Stomach (tissue), 9 donors: ENCODE results near the gene TMX1. TPM values are rescaled to one million over a fixed set of nuclear protein-coding genes. Genes with fewer than 3 reads are reported as not detected.

ENCODE experiments used
- DNase-seq, 2 donors: peaks; one replicate each; pipeline versions ENCODE4 v3.0.0 to v3.0.0-alpha.2; 2013 to 2019
- H3K27ac ChIP-seq, 5 donors: fragments of 200-600 bp in 4 of 5; sonication (generic) in 4 of 5; one replicate each; pipeline ENCODE4 v1.5.1; 2013 to 2019; ENCODE audit warnings: mild to moderate bottlenecking in 1 of 5, moderate library complexity in 1 of 5
- H3K27me3 ChIP-seq, 3 donors: fragments of 200-600 bp; sonication (generic); one replicate each; pipeline ENCODE4 v1.5.1; 2017 to 2019; ENCODE audit warnings: mixed run types in 1 of 3
- H3K36me3 ChIP-seq, 4 donors: fragments of 200-600 bp; sonication (generic); 1 replicate in 3 of 4; 2 replicates in 1 of 4; pipeline ENCODE4 v1.5.1; 2016 to 2019
- H3K4me1 ChIP-seq, 4 donors: fragments of 200-600 bp; sonication (generic); one replicate each; pipeline ENCODE4 v1.5.1; 2016 to 2019
- H3K4me3 ChIP-seq, 4 donors: fragments of 200-600 bp; sonication (generic) in 3 of 4; one replicate each; pipeline ENCODE4 v1.5.1; 2016 to 2019; ENCODE audit warnings: mild to moderate bottlenecking in 1 of 4
- H3K9me3 ChIP-seq, 4 donors: fragments of 200-600 bp; sonication (generic); one replicate each; pipeline ENCODE4 v1.5.1; 2016 to 2019
- CTCF ChIP-seq, 7 experiments: fragments of 450-650 bp in 4 of 7; fragments of 200-600 bp in 3 of 7; sonication (generic) in 3 of 7; IDR thresholded peaks; one replicate each; pipeline ENCODE4 v1.5.1; 2016 to 2019; ENCODE audit warnings: antibody characterized with exemption in 7 of 7, control low read depth in 2 of 7, mild to moderate bottlenecking in 1 of 7
- EP300 ChIP-seq: sonication (generic); formaldehyde crosslinking; IDR thresholded peaks from one replicate; pipeline ENCODE4 v1.6.1; 2017; ENCODE audit warnings: antibody characterized with exemption
- POLR2A ChIP-seq, 4 donors: fragments of 450-650 bp; IDR thresholded peaks; one replicate each; pipeline ENCODE4 v1.6.1; 2016; ENCODE audit warnings: antibody characterized with exemption in 4 of 4, control low read depth in 2 of 4, mild to moderate bottlenecking in 1 of 4, moderate library complexity in 1 of 4
- POLR2AphosphoS5 ChIP-seq, 3 donors: sonication (generic); formaldehyde crosslinking; IDR thresholded peaks; one replicate each; pipeline ENCODE4 v1.6.1; 2016; ENCODE audit warnings: antibody characterized with exemption in 3 of 3
- WGBS, 5 donors: extraction: QIAGEN DNeasy Blood & Tissue Kit in 3 of 5; methylation state at CpG; one replicate each; pipeline versions ENCODE4 v1.1.5 to v1.1.7; 2013 to 2018; 5-methylcytosine and 5-hydroxymethylcytosine counted together
- intact Hi-C: fragments of 100-400 bp; cut with DNase I; formaldehyde crosslinking; loops from one replicate; pipeline ENCODE4 v1.15.1; 2023; ENCODE audit warnings: low total_unique reads
- polyA plus RNA-seq, 3 donors: library from polyadenylated mRNA; stranded (reverse); fragments of 200-250 nt; gene quantifications; one replicate each; pipeline ENCODE4 v1.2.3, GENCODE V29; 2013
- total RNA-seq, 5 donors: library from RNA; depleted of rRNA; stranded (reverse); fragments of >200 nt; gene quantifications; one replicate each; pipeline versions ENCODE4 v1.1.0 to v1.2.3, GENCODE V29; 2014 to 2016
- donor health status: healthy with polysubstance abuse.
- donor health status: Bipolar disorder and iron deficiency.
- donor health status: healthy.

Gene TMX1
- total and polyA plus RNA-seq, 8 donors = 2.0 to 45.5 (median 7.7) TPM

- no peaks in the 10 kb centered on the region for H3K27me3 ChIP-seq
- peaks cover 0 to 5% (median 0%) of the 10 kb centered on the region in 4 donors for H3K4me1 ChIP-seq
- 50 to 79% (median 70%) methylated on average over 1 of the region's 1 CpG for WGBS, 5 donors
- H3K27ac ChIP-seq = no peak overlapping the region
- H3K9me3 ChIP-seq = no peaks in the 10 kb centered on the region
- no peak for DNase-seq
- no peaks in the 10 kb centered on the region for H3K36me3 ChIP-seq
- intact Hi-C loops = loop anchor here (5.0 kb wide), 1 partner anchor 492 kb away; no protein-coding TSS in a partner anchor
- TF ChIP-seq CTCF (IDR thresholded peaks at IDR 0.05) (no peak), POLR2AphosphoS5 (IDR thresholded peaks at IDR 0.05) (no peak), POLR2A (IDR thresholded peaks at IDR 0.05) (no peak), EP300 (no peak)
- H3K4me3 ChIP-seq = no peak overlapping the region
Measured at GRCh38 chr14:51285120-51285519, 45.1 kb downstream of the TMX1 start.

GRCh38 chr14:51289169-51289568 is 49.1 kb downstream of the TMX1 start:
- Histone ChIP-seq H3K36me3 (no peaks in the 10 kb centered on the region), H3K9me3 (no peaks in the 10 kb centered on the region), H3K27me3 (no peaks in the 10 kb centered on the region), H3K27ac (no peak overlapping the region), H3K4me1 (peaks cover 0 to 17% (median 7%) of the 10 kb centered on the region in 4 donors), H3K4me3 (no peak overlapping the region)
- TF ChIP-seq CTCF (IDR thresholded peaks at IDR 0.05) = no peak
- TF ChIP-seq POLR2AphosphoS5 (IDR thresholded peaks at IDR 0.05) = no peak
- no peak for TF ChIP-seq POLR2A (IDR thresholded peaks at IDR 0.05)
- no peak for TF ChIP-seq EP300
- intact Hi-C loops = loop anchor here (5.0 kb wide), 1 partner anchor 488 kb away; no protein-coding TSS in a partner anchor
- DNase-seq = no peak

- intact Hi-C loops = no loop called here
- TF ChIP-seq CTCF (IDR thresholded peaks at IDR 0.05) (no peak), POLR2AphosphoS5 (IDR thresholded peaks at IDR 0.05) (no peak), POLR2A (IDR thresholded peaks at IDR 0.05) (no peak), EP300 (no peak)
- no peak for DNase-seq
- Histone ChIP-seq H3K4me3 (no peak overlapping the region), H3K27me3 (no peaks in the 10 kb centered on the region), H3K9me3 (no peaks in the 10 kb centered on the region), H3K4me1 (peaks cover 0 to 17% (median 7%) of the 10 kb centered on the region in 4 donors), H3K27ac (no peak overlapping the region), H3K36me3 (no peaks in the 10 kb centered on the region)
- 90 to 100% (median 97%) methylated on average over 1 of the region's 1 CpG for WGBS, 5 donors
Measured at GRCh38 chr14:51290132-51290531, 50.1 kb downstream of the TMX1 start.

GRCh38 chr14:51291016-51291415 is 51.0 kb downstream of the TMX1 start:
- Histone ChIP-seq H3K9me3 (no peaks in the 10 kb centered on the region), H3K4me1 (peaks cover 0 to 17% (median 7%) of the 10 kb centered on the region in 4 donors), H3K27ac (no peak overlapping the region), H3K36me3 (no peaks in the 10 kb centered on the region), H3K27me3 (no peaks in the 10 kb centered on the region), H3K4me3 (no peak overlapping the region)
- WGBS, 5 donors = 88 to 100% (median 96%) methylated on average over 3 to 4 of the region's 4 CpGs
- TF ChIP-seq EP300 = no peak
- TF ChIP-seq CTCF (IDR thresholded peaks at IDR 0.05) = no peak
- no peak for TF ChIP-seq POLR2AphosphoS5 (IDR thresholded peaks at IDR 0.05)
- no peak for TF ChIP-seq POLR2A (IDR thresholded peaks at IDR 0.05)
- no peak for DNase-seq
- intact Hi-C loops = no loop called here
